Sigmoid colon (tissue), 7 donors: Measurements from ENCODE around the gene EPB41L4B. TPM values are rescaled to one million over a fixed set of nuclear protein-coding genes. Genes with fewer than 3 reads are reported as not detected.

Source experiments
- DNase-seq: peaks from one replicate; pipeline ENCODE4 v3.0.0-alpha.2; 2019
- H3K27ac ChIP-seq, 4 donors: fragments of 200-600 bp; sonication (generic); one replicate each; pipeline ENCODE4 v1.5.1; 2016 to 2019; ENCODE audit warnings: mild to moderate bottlenecking in 1 of 4
- H3K27me3 ChIP-seq, 3 donors: fragments of 200-600 bp; sonication (generic); one replicate each; pipeline ENCODE4 v1.5.1; 2019; ENCODE audit warnings: mild to moderate bottlenecking in 1 of 3
- H3K36me3 ChIP-seq, 4 donors: fragments of 200-600 bp; sonication (generic); one replicate each; pipeline ENCODE4 v1.5.1; 2016 to 2019
- H3K4me1 ChIP-seq, 4 donors: fragments of 200-600 bp; sonication (generic); one replicate each; pipeline ENCODE4 v1.5.1; 2017 to 2019
- H3K4me3 ChIP-seq, 4 donors: fragments of 200-600 bp; sonication (generic); one replicate each; pipeline ENCODE4 v1.5.1; 2017 to 2019; ENCODE audit warnings: mild to moderate bottlenecking in 2 of 4, moderate library complexity in 1 of 4
- H3K9me3 ChIP-seq, 4 donors: fragments of 200-600 bp in 3 of 4; sonication (generic) in 3 of 4; one replicate each; pipeline versions ENCODE4 v1.5.1 to v1.6.1; 2013 to 2019
- CTCF ChIP-seq, 4 experiments: fragments of 450-650 bp in 3 of 4; fragments of 200-600 bp in 1 of 4; IDR thresholded peaks; one replicate each; pipeline ENCODE4 v1.5.1; 2016 to 2019; ENCODE audit warnings: antibody characterized with exemption in 4 of 4, mild to moderate bottlenecking in 3 of 4, moderate library complexity in 2 of 4
- EP300 ChIP-seq, 4 donors: sonication (generic); formaldehyde crosslinking; IDR thresholded peaks; one replicate each; pipeline ENCODE4 v1.6.1; 2017; ENCODE audit warnings: antibody characterized with exemption in 4 of 4
- POLR2A ChIP-seq, 2 donors: fragments of 450-650 bp; IDR thresholded peaks; one replicate each; pipeline ENCODE4 v1.6.1; 2016; ENCODE audit warnings: antibody characterized with exemption in 2 of 2, mild to moderate bottlenecking in 2 of 2, moderate library complexity in 2 of 2
- POLR2AphosphoS5 ChIP-seq, 4 donors: sonication (generic); formaldehyde crosslinking; IDR thresholded peaks; one replicate each; pipeline ENCODE4 v1.6.1; 2017; ENCODE audit warnings: antibody characterized with exemption in 4 of 4
- WGBS, 2 donors: extraction: QIAGEN DNeasy Blood & Tissue Kit; methylation state at CpG; one replicate each; pipeline ENCODE4 v1.1.7; 2013; 5-methylcytosine and 5-hydroxymethylcytosine counted together
- intact Hi-C: fragments of 100-400 bp; cut with DNase I; formaldehyde crosslinking; loops from one replicate; pipeline ENCODE4 v1.15.1; 2023
- polyA plus RNA-seq, 3 donors: library from polyadenylated mRNA; stranded (reverse); fragments of 200-250 nt; gene quantifications; one replicate each; pipeline ENCODE4 v1.2.3, GENCODE V29; 2013
- total RNA-seq, 4 donors: library from RNA; depleted of rRNA; stranded (reverse); fragments of >200 nt; gene quantifications; one replicate each; pipeline ENCODE4 v1.1.0, GENCODE V29; 2016
- donor health status: healthy with polysubstance abuse.
- donor health status: Bipolar disorder and iron deficiency.
- donor health status: healthy.

The EPB41L4B gene
- total and polyA plus RNA-seq, 7 donors, result 0.49 to 160 (median 2.5) TPM

GRCh38 chr9:109246533-109246932, 74.3 kb downstream of the EPB41L4B start:
- TF ChIP-seq EP300 (IDR thresholded peaks at IDR 0.05) (no peak), CTCF (IDR thresholded peaks at IDR 0.05) (no peak), POLR2A (IDR thresholded peaks at IDR 0.05) (no peak), POLR2AphosphoS5 (IDR thresholded peaks at IDR 0.05) (no peak)
- H3K27ac ChIP-seq, result no peak overlapping the region
- H3K4me3 ChIP-seq, result no peak overlapping the region
- no peaks in the 10 kb centered on the region for H3K27me3 ChIP-seq
- no peak for DNase-seq
- peaks cover 0 to 5% (median 0%) of the 10 kb centered on the region in 4 donors for H3K4me1 ChIP-seq
- H3K36me3 ChIP-seq, result no peaks in the 10 kb centered on the region
- intact Hi-C loops, result loop anchor here (5.0 kb wide), 1 partner anchor 276 kb away; no protein-coding TSS in a partner anchor
- 82 to 89% methylated on average over 6 of the region's 6 CpGs for WGBS, 2 donors
- H3K9me3 ChIP-seq, result no peaks in the 10 kb centered on the region

- Histone ChIP-seq H3K36me3 (no peaks in the 10 kb centered on the region), H3K27ac (no peak overlapping the region), H3K4me1 (peaks cover 0 to 5% (median 0%) of the 10 kb centered on the region in 4 donors), H3K27me3 (no peaks in the 10 kb centered on the region), H3K4me3 (no peak overlapping the region), H3K9me3 (no peaks in the 10 kb centered on the region)
- DNase-seq, result no peak
- TF ChIP-seq POLR2A (IDR thresholded peaks at IDR 0.05) (no peak), CTCF (IDR thresholded peaks at IDR 0.05) (no peak), EP300 (IDR thresholded peaks at IDR 0.05) (no peak), POLR2AphosphoS5 (IDR thresholded peaks at IDR 0.05) (no peak)
- 83 to 91% methylated on average over 6 of the region's 6 CpGs for WGBS, 2 donors
- intact Hi-C loops, result loop anchor here (5.0 kb wide), 1 partner anchor 277 kb away; no protein-coding TSS in a partner anchor
These were observed 75.5 kb downstream of the EPB41L4B start for GRCh38 chr9:109245310-109245897.

GRCh38 chr9:109244179-109245132, 76.4 kb downstream of the EPB41L4B start:
- Histone ChIP-seq H3K27me3 (no peaks in the 10 kb centered on the region), H3K4me1 (peaks cover 0 to 5% (median 0%) of the 10 kb centered on the region in 4 donors), H3K27ac (no peak overlapping the region), H3K9me3 (no peaks in the 10 kb centered on the region), H3K36me3 (no peaks in the 10 kb centered on the region), H3K4me3 (no peak overlapping the region)
- TF ChIP-seq CTCF (IDR thresholded peaks at IDR 0.05), result peak; percentile 42 to 88 (median 79)
- no peak for TF ChIP-seq POLR2AphosphoS5 (IDR thresholded peaks at IDR 0.05)
- intact Hi-C loops, result loop anchor here (1.0 to 5.0 kb wide), 3 partner anchors 77 to 278 kb away; partner anchors contain the start of gene EPB41L4B
- 27 to 28% methylated on average over 9 of the region's 9 CpGs for WGBS, 2 donors
- peak; percentile 79 for DNase-seq

- H3K4me3 ChIP-seq, result no peak overlapping the region
- H3K9me3 ChIP-seq, result no peaks in the 10 kb centered on the region
- no peaks in the 10 kb centered on the region for H3K27me3 ChIP-seq
- peaks cover 0 to 5% (median 0%) of the 10 kb centered on the region in 4 donors for H3K4me1 ChIP-seq
- no peaks in the 10 kb centered on the region for H3K36me3 ChIP-seq
- H3K27ac ChIP-seq, result no peak overlapping the region
- no peak for DNase-seq
- TF ChIP-seq POLR2A (IDR thresholded peaks at IDR 0.05) (no peak), CTCF (IDR thresholded peaks at IDR 0.05) (no peak), EP300 (IDR thresholded peaks at IDR 0.05) (no peak), POLR2AphosphoS5 (IDR thresholded peaks at IDR 0.05) (no peak)
- WGBS, 2 donors, result 89 to 90% methylated on average over 2 of the region's 2 CpGs
- intact Hi-C loops, result no loop called here
These were observed 78.1 kb downstream of the EPB41L4B start for GRCh38 chr9:109242741-109243140.
